Fibroblast of pulmonary artery (primary cell): ENCODE results near the gene PXDC1.
"Not testable (repeated sequence)": the region's sequence is repeated elsewhere in the genome, so short reads cannot be mapped to it uniquely, and the experiment has no call there.

Experiments
- DNase-seq: peaks from one replicate; pipeline ENCODE4 v3.0.0-alpha.2; 2010; ENCODE audit warnings: low read depth
- H3K4me3 ChIP-seq: replicated peaks from 2 replicates; pipeline ENCODE4 v1.5.1; 2011; ENCODE audit warnings: low read depth, mild to moderate bottlenecking, control low read depth, low read length, moderate library complexity
- CTCF ChIP-seq: IDR thresholded peaks from 2 replicates; pipeline ENCODE4 v1.5.1; 2011; ENCODE audit warnings: mild to moderate bottlenecking, control low read depth, low read length, inconsistent platforms; ENCODE audit errors: missing control alignments

The PXDC1 gene

DNA sequence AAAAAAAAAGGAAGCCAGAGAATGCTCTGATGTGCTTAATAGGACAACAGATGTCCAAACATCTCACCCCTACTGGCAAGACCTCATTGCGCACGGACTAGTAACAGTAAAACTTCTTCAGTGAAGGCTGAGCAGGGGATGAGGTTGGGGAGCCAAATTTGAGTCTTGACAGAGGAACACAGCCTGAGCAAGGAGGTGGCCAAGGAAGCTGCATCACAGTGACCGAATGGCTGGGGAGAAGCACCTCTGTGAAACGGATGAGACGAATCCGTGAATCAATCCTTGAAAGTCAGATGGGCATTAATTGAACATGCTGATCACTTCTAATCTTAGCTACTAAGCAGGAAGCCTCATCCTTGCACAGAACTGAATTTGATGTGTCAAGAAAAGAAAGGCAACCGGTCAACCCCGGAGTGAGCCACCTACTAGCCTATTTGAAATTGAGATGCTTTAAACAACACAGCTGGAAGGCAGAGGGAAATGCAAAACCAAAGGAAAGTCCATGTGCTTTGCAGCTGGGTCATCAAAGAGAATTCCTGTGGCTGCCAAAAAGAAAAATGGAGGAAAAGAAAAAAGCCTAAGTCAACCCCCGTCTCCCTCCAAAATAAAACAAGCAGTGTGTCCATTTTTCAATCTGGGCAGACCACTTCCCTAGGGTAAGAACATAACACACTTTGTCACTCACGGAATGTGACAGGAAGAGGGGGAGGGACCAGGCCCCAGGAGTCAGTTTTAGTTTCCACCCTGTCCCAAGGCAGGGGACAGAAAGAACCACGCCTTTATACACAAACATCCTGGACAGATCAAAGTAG, 29.5 kb downstream of the PXDC1 start:
- no peak overlapping the region for H3K4me3 ChIP-seq
- TF ChIP-seq CTCF, result no peak
- no peak for DNase-seq

DNA sequence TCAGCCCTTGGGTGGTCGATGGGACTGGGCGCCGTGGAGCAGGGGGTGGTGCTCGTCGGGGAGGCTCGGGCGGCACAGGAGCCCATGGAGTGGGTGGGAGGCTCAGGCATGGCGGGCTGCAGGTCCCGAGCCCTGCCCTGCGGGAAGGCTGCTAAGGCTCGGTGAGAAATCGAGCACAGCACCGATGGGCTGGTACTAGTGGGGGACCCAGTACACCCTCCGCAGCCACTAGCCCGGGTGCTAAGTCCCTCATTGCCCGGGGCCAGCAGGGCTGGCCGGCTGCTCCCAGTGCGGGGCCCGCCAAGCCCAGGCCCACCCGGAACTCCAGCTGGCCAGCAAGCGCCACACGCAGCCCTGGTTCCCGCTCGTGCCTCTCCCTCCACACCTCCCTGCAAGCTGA, 30.7 kb downstream of the PXDC1 start:
- not testable (repeated sequence) for DNase-seq, H3K4me3 ChIP-seq

DNA sequence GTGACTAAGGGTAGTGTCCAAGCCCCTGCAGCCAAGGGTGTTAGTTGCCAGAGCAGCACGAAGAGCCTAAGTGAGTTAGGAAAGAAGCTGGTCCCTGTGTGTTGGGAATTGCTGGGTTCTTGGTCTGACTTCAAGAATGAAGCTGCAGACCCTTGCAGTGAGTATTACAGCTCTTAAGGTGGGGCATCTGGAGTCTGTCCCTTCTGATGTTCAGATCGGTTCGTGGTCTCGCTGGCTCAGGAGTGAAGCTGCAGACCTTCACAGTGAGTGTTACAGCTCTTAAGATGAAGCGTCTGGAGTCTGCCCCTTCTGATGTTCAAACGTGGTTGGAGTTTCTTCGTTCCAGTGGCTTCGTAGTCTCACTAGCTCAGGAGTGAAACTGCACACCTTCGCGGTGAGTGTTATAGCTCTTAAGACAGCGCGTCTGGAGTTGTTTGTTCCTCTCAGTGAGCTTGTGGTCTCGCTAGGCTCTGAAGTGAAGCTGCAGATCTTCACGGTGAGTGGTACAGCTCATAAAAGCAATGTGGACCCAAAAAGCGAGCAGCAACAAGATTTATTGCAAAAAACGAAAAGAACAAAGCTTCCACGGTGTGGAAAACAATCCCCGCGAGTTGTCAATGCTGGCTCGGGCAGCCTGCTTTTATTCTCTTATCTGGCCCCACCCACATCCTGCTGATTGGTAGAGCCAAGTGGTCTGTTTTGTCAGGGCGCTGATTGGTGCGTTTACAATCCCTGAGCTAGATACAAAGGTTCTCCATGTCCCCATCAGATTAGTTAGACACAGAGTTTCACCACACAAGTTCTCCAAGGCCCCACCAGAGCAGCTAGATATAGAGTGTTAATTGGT, 31.8 kb downstream of the PXDC1 start:
- no peak for DNase-seq
- no peak overlapping the region for H3K4me3 ChIP-seq
- no peak for TF ChIP-seq CTCF

DNA sequence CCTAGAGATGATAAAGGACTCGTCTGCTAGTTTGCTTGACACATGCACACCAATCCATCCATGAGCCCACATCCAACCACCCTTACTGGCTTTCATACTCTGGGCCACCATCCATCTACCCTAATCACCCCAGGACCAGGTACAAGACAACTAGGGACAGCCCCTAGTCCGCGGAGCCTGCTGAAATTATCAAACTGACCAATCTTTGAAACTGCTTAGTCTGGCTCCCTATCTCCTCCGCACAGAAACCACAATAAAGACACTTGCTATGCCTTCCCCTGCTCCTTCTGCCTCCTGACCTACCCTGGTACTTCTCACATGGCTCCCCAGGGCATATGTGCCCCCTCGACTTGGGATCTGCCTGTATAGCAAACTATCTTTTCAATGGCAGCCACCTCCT, 33.1 kb downstream of the PXDC1 start:
- DNase-seq, result no peak
- H3K4me3 ChIP-seq, result no peak overlapping the region
- TF ChIP-seq CTCF, result no peak

DNA sequence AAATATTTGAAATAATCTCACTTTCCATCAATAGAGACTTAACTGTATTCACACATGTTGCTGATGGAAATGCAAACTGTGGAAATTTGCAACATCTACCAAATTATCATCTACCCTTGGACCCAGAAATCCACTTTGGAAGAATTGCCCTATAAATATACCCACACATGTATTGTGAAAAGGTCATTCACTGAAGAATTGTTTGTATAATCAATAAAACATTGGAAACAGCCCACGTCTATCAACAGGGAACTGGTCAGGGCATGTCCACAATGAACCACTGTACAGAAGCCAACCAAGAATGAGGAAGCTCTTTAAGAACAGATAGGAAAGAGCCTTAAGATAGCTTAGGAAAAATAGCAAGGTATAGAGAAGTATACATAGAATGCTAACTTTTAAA, 36.2 kb downstream of the PXDC1 start:
- H3K4me3 ChIP-seq, result no peak overlapping the region
- TF ChIP-seq CTCF, result no peak
- DNase-seq, result no peak

DNA sequence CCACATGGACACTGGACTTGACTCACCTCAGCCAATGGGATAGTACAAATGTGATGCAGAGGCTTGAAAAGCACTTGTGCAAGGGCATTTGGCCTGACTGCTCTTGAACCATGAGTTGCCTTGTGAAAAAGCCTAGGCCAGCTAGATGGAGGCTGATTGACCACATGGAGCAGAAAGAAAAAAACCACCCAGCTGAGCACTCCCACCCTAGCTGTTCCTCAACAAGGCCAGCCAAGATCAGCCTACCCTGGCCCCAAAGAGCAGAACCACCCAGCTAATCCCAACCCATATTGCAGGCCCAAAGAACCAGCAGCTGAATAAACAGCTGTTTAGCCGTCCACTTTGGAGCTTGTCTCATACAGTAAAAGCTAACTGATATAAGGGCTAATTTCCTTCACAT, 36.7 kb downstream of the PXDC1 start:
- DNase-seq, result no peak
- no peak overlapping the region for H3K4me3 ChIP-seq
- TF ChIP-seq CTCF, result no peak

DNA sequence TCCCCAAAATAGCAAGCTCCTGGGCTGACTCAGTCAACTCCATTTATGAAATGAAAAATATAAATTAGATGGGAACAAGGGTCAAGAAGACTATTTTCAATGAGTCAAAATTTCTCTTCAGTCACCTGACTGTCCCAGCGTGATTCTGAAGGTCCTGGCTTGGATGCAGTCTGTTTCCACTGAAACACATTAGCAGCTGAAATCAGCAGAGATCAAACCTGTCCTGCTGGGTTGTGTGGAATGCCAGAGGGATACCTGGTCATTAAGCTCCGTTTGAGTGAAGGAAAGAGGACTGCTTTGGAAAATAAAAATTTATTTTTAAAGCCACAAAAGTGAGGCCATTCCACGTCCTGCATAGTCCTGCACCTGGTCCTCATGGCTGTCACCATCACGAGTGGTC, 37.4 kb downstream of the PXDC1 start:
- no peak for TF ChIP-seq CTCF
- no peak overlapping the region for H3K4me3 ChIP-seq
- no peak for DNase-seq
